C4-2B (cell line): Measurements from ENCODE around the gene C3orf52.

ENCODE experiments used
- H3K27ac ChIP-seq: fragments of 450-650 bp; 2 replicates; pipeline ENCODE4 v1.5.1; 2017
- CTCF ChIP-seq: fragments of 450-650 bp; conservative IDR thresholded peaks from 2 replicates; pipeline ENCODE4 v1.5.1; 2017; ENCODE audit warnings: mild to moderate bottlenecking
- ZFX ChIP-seq: fragments of 450-650 bp; IDR thresholded peaks from 2 replicates; pipeline ENCODE4 v1.6.1; 2017

C3orf52 gene

GRCh38 chr3:112087746-112088145 lies 1.6 kb downstream of the C3orf52 start:
- TF ChIP-seq CTCF, result no peak
- no peak for TF ChIP-seq ZFX

DNA sequence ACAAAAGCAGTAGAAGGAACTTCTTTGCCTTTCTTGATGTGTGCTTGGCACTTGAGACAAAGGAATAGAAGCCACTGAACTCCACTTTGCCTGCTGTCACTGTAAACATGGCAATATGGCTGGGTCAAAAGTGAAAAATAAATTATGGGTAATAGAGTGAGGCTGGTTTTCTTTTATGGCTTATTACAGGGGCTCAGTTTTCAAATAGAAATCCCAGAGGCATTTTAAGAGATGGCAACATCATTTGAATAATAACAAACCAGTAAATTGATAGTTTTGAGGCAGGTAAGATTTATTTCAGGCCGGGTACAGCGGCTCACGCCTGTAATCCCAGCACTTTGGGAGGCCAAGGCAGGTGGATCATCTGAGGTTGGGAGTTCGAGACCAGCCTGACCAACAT lies 2.8 kb downstream of the C3orf52 start:
- no peak overlapping the region for H3K27ac ChIP-seq
- no peak for TF ChIP-seq CTCF
- TF ChIP-seq ZFX, result no peak

More at GRCh38 chr3:112087746-112088145, 1.6 kb downstream of the C3orf52 start:
- H3K27ac ChIP-seq, result no peak overlapping the region

GRCh38 chr3:112089956-112090886 lies 4.0 kb downstream of the C3orf52 start:
- TF ChIP-seq CTCF (no peak), ZFX (no peak)
- H3K27ac ChIP-seq, result peak overlapping the region; percentile 71; the same call in 1 of the 2 replicates

GRCh38 chr3:112090887-112091586 lies 4.8 kb downstream of the C3orf52 start:
- peak overlapping the region; percentile 71 for H3K27ac ChIP-seq
- no peak for TF ChIP-seq ZFX
- no peak for TF ChIP-seq CTCF

- TF ChIP-seq CTCF (no peak), ZFX (no peak)
- no peak overlapping the region for H3K27ac ChIP-seq
Observed at GRCh38 chr3:112092496-112093179, 6.4 kb downstream of the C3orf52 start.

GRCh38 chr3:112093180-112093522 lies 7.0 kb downstream of the C3orf52 start:
- TF ChIP-seq CTCF, result no peak
- no peak for TF ChIP-seq ZFX
- no peak overlapping the region for H3K27ac ChIP-seq
